Activated CD8-positive, alpha-beta T cell treated with anti-CD3 and anti-CD28 coated beads for 36 hours (primary cell): ENCODE measurements around the gene CTNNA3. TPM values are rescaled to one million over a fixed set of nuclear protein-coding genes. Genes with fewer than 3 reads are reported as not detected.

Experiments
- ATAC-seq: fragments of 200-7000 bp; cut with Tn5 transposase; one replicate; pipeline ENCODE4 v1.10.0; 2021; ENCODE audit warnings: mild to moderate bottlenecking, moderate library complexity
- CTCF ChIA-PET: fragments of 350-600 bp; sonication (Branson Sonifier 250); formaldehyde crosslinking; loops from one replicate; lab custom pipeline; 2021; ENCODE audit warnings: antibody characterized with exemption; lab: Charles Lee
- POLR2A ChIA-PET: fragments of 350-600 bp; sonication (Branson Sonifier 250); formaldehyde crosslinking; loops from one replicate; lab custom pipeline; 2021; ENCODE audit warnings: antibody characterized with exemption; lab: Charles Lee
- DNase-seq: peaks from one replicate; pipeline ENCODE4 v3.0.0-alpha.2; 2020
- H3K27ac Mint-ChIP-seq: one replicate; pipeline ENCODE4 v1.8.0; 2021; ENCODE audit warnings: mild to moderate bottlenecking, mixed read lengths
- H3K27me3 Mint-ChIP-seq: one replicate; pipeline ENCODE4 v1.8.0; 2021; ENCODE audit warnings: mixed read lengths
- H3K36me3 Mint-ChIP-seq: one replicate; pipeline ENCODE4 v1.8.0; 2021; ENCODE audit warnings: low read depth, mixed read lengths
- H3K4me1 Mint-ChIP-seq: one replicate; pipeline ENCODE4 v1.8.0; 2021; ENCODE audit warnings: low read depth, mixed read lengths
- H3K4me3 Mint-ChIP-seq: one replicate; pipeline ENCODE4 v1.8.0; 2021; ENCODE audit warnings: mild to moderate bottlenecking, moderate library complexity, mixed read lengths
- H3K9me3 Mint-ChIP-seq: one replicate; pipeline ENCODE4 v1.8.0; 2021; ENCODE audit warnings: mixed read lengths
- CTCF ChIP-seq: fragments of 200-600 bp; IDR thresholded peaks from one replicate; pipeline ENCODE4 v1.8.0; 2022; ENCODE audit warnings: antibody characterized with exemption, mild to moderate bottlenecking
- intact Hi-C: fragments of 100-400 bp; cut with micrococcal nuclease; formaldehyde crosslinking; loops from one replicate; pipeline ENCODE4 v1.10.0; 2022
- total RNA-seq, 2 experiments: library from RNA; stranded (reverse); gene quantifications; one replicate each; pipeline ENCODE4 v1.2.3, GENCODE V29; 2021

The CTNNA3 gene
- total RNA-seq, 2 experiments from 2014 or later, result not detected

DNA sequence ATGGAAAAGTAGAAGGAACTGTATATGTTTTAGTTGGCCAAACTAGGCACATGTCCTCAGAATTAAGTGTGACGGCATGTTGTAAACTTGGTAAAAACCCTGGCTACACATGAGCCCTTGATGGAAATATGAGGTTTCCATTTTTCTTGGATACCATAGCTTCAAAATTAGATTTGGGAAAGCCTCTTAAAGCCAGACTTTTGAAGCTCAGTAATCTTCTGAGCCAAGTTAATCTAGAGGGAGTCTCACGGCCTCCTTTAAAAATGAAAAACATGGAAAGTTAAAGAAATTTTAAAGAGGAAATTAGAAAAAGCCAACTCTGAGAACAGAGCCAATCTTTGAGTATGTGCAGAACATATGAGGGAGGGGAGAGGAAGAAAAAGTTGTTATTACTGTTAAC, 376.0 kb downstream of the CTNNA3 start:
- intact Hi-C loops, result no loop called here
- H3K27me3 Mint-ChIP-seq, result no peaks in the 10 kb centered on the region
- H3K36me3 Mint-ChIP-seq, result no peaks in the 10 kb centered on the region
- H3K4me1 Mint-ChIP-seq, result no peaks in the 10 kb centered on the region
- ATAC-seq, result no peak
- TF ChIP-seq CTCF, result no peak
- ChIA-PET POLR2A (no interaction called here), CTCF (interaction anchor here (1.3 kb wide), 1 partner anchor 14 kb away, joined by 3 read pairs; no protein-coding TSS in a partner anchor)
- H3K27ac Mint-ChIP-seq, result no peak overlapping the region
- H3K9me3 Mint-ChIP-seq, result peaks cover 15% of the 10 kb centered on the region
- DNase-seq, result no peak
- no peak overlapping the region for H3K4me3 Mint-ChIP-seq

DNA sequence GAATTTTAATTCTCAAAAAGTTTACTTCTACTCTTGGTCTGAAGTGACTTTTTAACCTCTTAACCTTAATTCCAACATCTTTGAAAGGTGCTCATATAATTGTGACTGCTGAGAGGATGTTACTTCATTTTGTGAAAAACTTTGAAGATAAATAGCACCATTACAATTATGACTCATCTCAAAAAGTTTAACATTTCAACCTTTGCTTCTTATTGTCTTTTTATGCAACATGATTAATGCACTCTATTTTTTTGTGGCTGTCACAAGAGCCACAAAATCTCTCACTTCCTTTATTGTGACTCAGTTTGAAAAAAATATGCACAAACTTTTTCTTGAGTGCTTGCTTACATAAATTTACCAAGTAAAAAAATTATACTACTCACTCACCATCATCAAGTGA, 387.1 kb downstream of the CTNNA3 start:
- Mint-ChIP-seq H3K4me1 (no peaks in the 10 kb centered on the region), H3K27ac (no peak overlapping the region), H3K27me3 (no peaks in the 10 kb centered on the region), H3K9me3 (peaks cover 2% of the 10 kb centered on the region), H3K36me3 (no peaks in the 10 kb centered on the region), H3K4me3 (no peak overlapping the region)
- CTCF ChIA-PET, result no interaction called here
- intact Hi-C loops, result no loop called here
- no peak for TF ChIP-seq CTCF
- POLR2A ChIA-PET, result no interaction called here
- no peak for DNase-seq
- ATAC-seq, result no peak

GRCh38 chr10:67306588-67307205, 389.3 kb downstream of the CTNNA3 start:
- no peak for ATAC-seq
- Mint-ChIP-seq H3K9me3 (peaks cover 3% of the 10 kb centered on the region), H3K27ac (no peak overlapping the region), H3K4me1 (no peaks in the 10 kb centered on the region), H3K4me3 (no peak overlapping the region), H3K27me3 (no peaks in the 10 kb centered on the region), H3K36me3 (no peaks in the 10 kb centered on the region)
- DNase-seq, result no peak
- TF ChIP-seq CTCF, result peak; percentile 70
- intact Hi-C loops, result no loop called here
- ChIA-PET CTCF (interaction anchor here (0.8 to 1.9 kb wide), 7 partner anchors 11 to 21 kb away, joined by 3 to 7 read pairs (median 3); no protein-coding TSS in a partner anchor), POLR2A (no interaction called here)

GRCh38 chr10:67302701-67303100, 393.3 kb downstream of the CTNNA3 start:
- intact Hi-C loops, result no loop called here
- DNase-seq, result no peak
- POLR2A ChIA-PET, result no interaction called here
- H3K27ac Mint-ChIP-seq, result no peak overlapping the region
- H3K4me3 Mint-ChIP-seq, result no peak overlapping the region
- H3K4me1 Mint-ChIP-seq, result no peaks in the 10 kb centered on the region
- CTCF ChIA-PET, result no interaction called here
- H3K9me3 Mint-ChIP-seq, result peaks cover 7% of the 10 kb centered on the region
- no peak for TF ChIP-seq CTCF
- ATAC-seq, result no peak
- no peaks in the 10 kb centered on the region for H3K36me3 Mint-ChIP-seq
- no peaks in the 10 kb centered on the region for H3K27me3 Mint-ChIP-seq

GRCh38 chr10:67299761-67300160, 396.2 kb downstream of the CTNNA3 start:
- H3K27me3 Mint-ChIP-seq, result no peaks in the 10 kb centered on the region
- no peak overlapping the region for H3K27ac Mint-ChIP-seq
- no peaks in the 10 kb centered on the region for H3K36me3 Mint-ChIP-seq
- ChIA-PET POLR2A (no interaction called here), CTCF (no interaction called here)
- no peak for TF ChIP-seq CTCF
- ATAC-seq, result no peak
- intact Hi-C loops, result no loop called here
- H3K4me1 Mint-ChIP-seq, result no peaks in the 10 kb centered on the region
- DNase-seq, result no peak
- H3K9me3 Mint-ChIP-seq, result peaks cover 5% of the 10 kb centered on the region
- H3K4me3 Mint-ChIP-seq, result no peak overlapping the region
